Measurements from ENCODE around the gene CRYZ.

- TF ChIP-seq CTCF (IDR thresholded peaks at IDR 0.05) = no peak
- TF ChIP-seq POLR2A (IDR thresholded peaks at IDR 0.05) = no peak
Measured at GRCh38 chr1:74726063-74726462, 6.8 kb downstream of the CRYZ start.

All from adrenal gland (tissue), 5 donors.